Esophagus muscularis mucosa (tissue), 4 donors: Measurements from ENCODE around the gene NOX1.

Experiments
- CTCF ChIP-seq, 3 experiments: fragments of 200-600 bp in 2 of 3; fragments of 450-650 bp in 1 of 3; sonication (generic) in 2 of 3; IDR thresholded peaks; one replicate each; pipeline ENCODE4 v1.5.1; 2017 to 2019; ENCODE audit warnings: antibody characterized with exemption in 3 of 3, mild to moderate bottlenecking in 2 of 3, moderate library complexity in 1 of 3
- EP300 ChIP-seq: sonication (generic); formaldehyde crosslinking; IDR thresholded peaks from one replicate; pipeline ENCODE4 v1.6.1; 2017; ENCODE audit warnings: antibody characterized with exemption
- POLR2A ChIP-seq: fragments of 450-650 bp; IDR thresholded peaks from one replicate; pipeline ENCODE4 v1.6.1; 2017; ENCODE audit warnings: antibody characterized with exemption, moderate library complexity, mild to moderate bottlenecking, low read depth
- POLR2AphosphoS5 ChIP-seq, 2 donors: sonication (generic); formaldehyde crosslinking; IDR thresholded peaks; one replicate each; pipeline ENCODE4 v1.6.1; 2017; ENCODE audit warnings: antibody characterized with exemption in 2 of 2

- TF ChIP-seq CTCF (IDR thresholded peaks at IDR 0.05) (no peak), POLR2A (no peak), POLR2AphosphoS5 (IDR thresholded peaks at IDR 0.05) (no peak), EP300 (no peak)
Observed at GRCh38 chrX:100819534-100819836, 54.7 kb downstream of the NOX1 start.
